ENCODE results near the gene SP110.

Gene SP110

GRCh38 chr2:230230087-230230486 lies 10.3 kb upstream of the SP110 start:
- peaks cover 25% of the 10 kb centered on the region for H3K4me1 ChIP-seq (ENCODE audit: control insufficient read depth, low read length)

GRCh38 chr2:230227216-230227615 lies 7.4 kb upstream of the SP110 start:
- Histone ChIP-seq H3K27me3 (ENCODE audit: control insufficient read depth, low read length) (no peaks in the 10 kb centered on the region), H3K79me2 (ENCODE audit: control insufficient read depth, low read length) (no peaks in the 10 kb centered on the region), H4K20me1 (ENCODE audit: control insufficient read depth, insufficient read depth, low read depth, low read length) (no peaks in the 10 kb centered on the region), H3K9me3 (ENCODE audit: control insufficient read depth, insufficient read depth, low read length) (peaks cover 12% of the 10 kb centered on the region; the same call in 1 of the 2 replicates), H3K4me2 (ENCODE audit: low read length) (peak overlapping the region; percentile 15; the same call in 1 of the 2 replicates), H3K4me1 (ENCODE audit: control insufficient read depth, low read length) (peaks cover 50% of the 10 kb centered on the region), H3K4me3 (ENCODE audit: low read length) (peak overlapping the region; percentile 15; the same call in 1 of the 2 replicates), H3K9me2 (replicated peaks; ENCODE audit: control insufficient read depth, low read length) (no peaks in the 10 kb centered on the region), H3K27ac (ENCODE audit: low read depth, low read length) (no peak overlapping the region), H3F3A (ENCODE audit: control insufficient read depth, insufficient read depth) (0 out of 2 replicates have a peak, but pooled peaks cover 6% of the 10 kb centered on the region), H3K36me3 (ENCODE audit: control insufficient read depth, low read length) (no peaks in the 10 kb centered on the region)
- TF ChIP-seq, protein P1, sequence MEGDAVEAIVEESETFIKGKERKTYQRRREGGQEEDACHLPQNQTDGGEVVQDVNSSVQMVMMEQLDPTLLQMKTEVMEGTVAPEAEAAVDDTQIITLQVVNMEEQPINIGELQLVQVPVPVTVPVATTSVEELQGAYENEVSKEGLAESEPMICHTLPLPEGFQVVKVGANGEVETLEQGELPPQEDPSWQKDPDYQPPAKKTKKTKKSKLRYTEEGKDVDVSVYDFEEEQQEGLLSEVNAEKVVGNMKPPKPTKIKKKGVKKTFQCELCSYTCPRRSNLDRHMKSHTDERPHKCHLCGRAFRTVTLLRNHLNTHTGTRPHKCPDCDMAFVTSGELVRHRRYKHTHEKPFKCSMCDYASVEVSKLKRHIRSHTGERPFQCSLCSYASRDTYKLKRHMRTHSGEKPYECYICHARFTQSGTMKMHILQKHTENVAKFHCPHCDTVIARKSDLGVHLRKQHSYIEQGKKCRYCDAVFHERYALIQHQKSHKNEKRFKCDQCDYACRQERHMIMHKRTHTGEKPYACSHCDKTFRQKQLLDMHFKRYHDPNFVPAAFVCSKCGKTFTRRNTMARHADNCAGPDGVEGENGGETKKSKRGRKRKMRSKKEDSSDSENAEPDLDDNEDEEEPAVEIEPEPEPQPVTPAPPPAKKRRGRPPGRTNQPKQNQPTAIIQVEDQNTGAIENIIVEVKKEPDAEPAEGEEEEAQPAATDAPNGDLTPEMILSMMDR (IDR thresholded peaks at IDR 0.05; ENCODE audit: low read depth, low read length, poor library complexity, severe bottlenecking): no peak
- TF ChIP-seq EZH2phosphoT487 (IDR thresholded peaks at IDR 0.05; ENCODE audit: borderline replicate concordance, low read length): no peak

More at GRCh38 chr2:230230087-230230486, 10.3 kb upstream of the SP110 start:
- TF ChIP-seq, protein P1 (IDR thresholded peaks at IDR 0.05; ENCODE audit: low read depth, low read length, poor library complexity, severe bottlenecking): no peak
- no peak overlapping the region for H3K4me2 ChIP-seq (ENCODE audit: low read length)
- no peaks in the 10 kb centered on the region for H3K79me2 ChIP-seq (ENCODE audit: control insufficient read depth, low read length)
- H3K9me2 ChIP-seq (replicated peaks; ENCODE audit: control insufficient read depth, low read length): no peaks in the 10 kb centered on the region
- H3K9me3 ChIP-seq (ENCODE audit: control insufficient read depth, insufficient read depth, low read length): peaks cover 12% of the 10 kb centered on the region; the same call in 1 of the 2 replicates
- 0 out of 2 replicates have a peak, but pooled peaks cover 6% of the 10 kb centered on the region for H3F3A ChIP-seq (ENCODE audit: control insufficient read depth, insufficient read depth)
- no peaks in the 10 kb centered on the region for H4K20me1 ChIP-seq (ENCODE audit: control insufficient read depth, insufficient read depth, low read depth, low read length)
- H3K4me3 ChIP-seq (ENCODE audit: low read length): no peak overlapping the region
- H3K27me3 ChIP-seq (ENCODE audit: control insufficient read depth, low read length): no peaks in the 10 kb centered on the region
- H3K27ac ChIP-seq (ENCODE audit: low read depth, low read length): no peak overlapping the region
- no peaks in the 10 kb centered on the region for H3K36me3 ChIP-seq (ENCODE audit: control insufficient read depth, low read length)

DNA sequence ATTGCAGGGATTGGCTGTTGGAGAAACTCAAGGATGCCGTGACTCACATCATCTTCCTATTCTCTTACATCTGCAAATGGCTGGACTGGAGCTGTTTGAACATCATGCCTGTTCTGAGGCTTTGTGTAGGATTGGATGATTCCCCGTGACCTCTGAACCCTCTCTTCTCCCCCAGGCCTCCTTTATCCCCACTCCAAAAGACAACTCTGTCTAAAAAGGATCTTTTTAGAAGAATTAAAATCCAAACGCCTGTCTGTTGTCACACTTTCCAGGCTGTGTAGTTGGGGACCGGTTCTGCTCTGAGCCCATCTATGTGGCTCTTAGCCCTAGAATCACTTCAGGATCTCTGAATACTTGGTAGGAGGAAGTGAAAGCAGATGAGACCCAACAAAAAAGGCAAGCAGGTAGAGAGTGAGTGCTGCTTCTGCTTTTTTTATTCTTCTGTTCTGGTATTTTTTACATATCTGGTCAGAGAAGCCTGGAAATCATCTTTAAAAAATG lies 6.3 kb upstream of the SP110 start:
- peak overlapping the region; percentile 64 for H3K4me2 ChIP-seq (ENCODE audit: low read length)
- peak overlapping the region; percentile 52 for H3K27ac ChIP-seq (ENCODE audit: low read depth, low read length)
- H4K20me1 ChIP-seq (ENCODE audit: control insufficient read depth, insufficient read depth, low read depth, low read length): no peaks in the 10 kb centered on the region
- no peaks in the 10 kb centered on the region for H3K9me2 ChIP-seq (replicated peaks; ENCODE audit: control insufficient read depth, low read length)
- peaks cover 61% of the 10 kb centered on the region for H3K4me1 ChIP-seq (ENCODE audit: control insufficient read depth, low read length)
- TF ChIP-seq EZH2phosphoT487 (IDR thresholded peaks at IDR 0.05; ENCODE audit: borderline replicate concordance, low read length): no peak
- TF ChIP-seq, protein P1 (IDR thresholded peaks at IDR 0.05; ENCODE audit: low read depth, low read length, poor library complexity, severe bottlenecking): no peak
- H3K4me3 ChIP-seq (ENCODE audit: low read length): peak overlapping the region; percentile 43
- H3K27me3 ChIP-seq (ENCODE audit: control insufficient read depth, low read length): no peaks in the 10 kb centered on the region
- H3K9me3 ChIP-seq (ENCODE audit: control insufficient read depth, insufficient read depth, low read length): peaks cover 8% of the 10 kb centered on the region; the same call in 1 of the 2 replicates
- H3K79me2 ChIP-seq (ENCODE audit: control insufficient read depth, low read length): no peaks in the 10 kb centered on the region
- H3F3A ChIP-seq (ENCODE audit: control insufficient read depth, insufficient read depth): 0 out of 2 replicates have a peak, but pooled peaks cover 6% of the 10 kb centered on the region
- H3K36me3 ChIP-seq (ENCODE audit: control insufficient read depth, low read length): no peaks in the 10 kb centered on the region
